AG04449 (cell line): ENCODE results near the gene DGKD.

Experiments used
- CTCF ChIA-PET: fragments of 350-600 bp; formaldehyde crosslinking; extraction: SDS; loops from one replicate; lab custom pipeline; 2021; ENCODE audit warnings: antibody characterized with exemption; lab: Yijun Ruan, JAX
- POLR2A ChIA-PET: fragments of 400-600, 350-600 bp; formaldehyde crosslinking; extraction: SDS; loops from one replicate; lab custom pipeline; 2020; ENCODE audit warnings: antibody characterized with exemption, inconsistent platforms; lab: Yijun Ruan, JAX
- DNase-seq: peaks from one replicate; pipeline ENCODE4 v3.0.0-alpha.2; 2010; ENCODE audit warnings: low read depth, low spot score
- H3K4me3 ChIP-seq: 2 replicates; pipeline ENCODE4 v1.5.1; 2011; ENCODE audit warnings: low read depth, mild to moderate bottlenecking, control low read depth, low read length
- TF ChIP-seq, protein P1 (sequence below): IDR thresholded peaks from one replicate; pipeline ENCODE4 v1.5.1; 2011; ENCODE audit warnings: mild to moderate bottlenecking, moderate library complexity, low read length, control low read depth, inconsistent platforms; ENCODE audit not compliant: insufficient read depth; ENCODE audit errors: missing control alignments

The DGKD gene

GRCh38 chr2:233418052-233418760, 63.9 kb downstream of the DGKD start:
- TF ChIP-seq, protein P1, sequence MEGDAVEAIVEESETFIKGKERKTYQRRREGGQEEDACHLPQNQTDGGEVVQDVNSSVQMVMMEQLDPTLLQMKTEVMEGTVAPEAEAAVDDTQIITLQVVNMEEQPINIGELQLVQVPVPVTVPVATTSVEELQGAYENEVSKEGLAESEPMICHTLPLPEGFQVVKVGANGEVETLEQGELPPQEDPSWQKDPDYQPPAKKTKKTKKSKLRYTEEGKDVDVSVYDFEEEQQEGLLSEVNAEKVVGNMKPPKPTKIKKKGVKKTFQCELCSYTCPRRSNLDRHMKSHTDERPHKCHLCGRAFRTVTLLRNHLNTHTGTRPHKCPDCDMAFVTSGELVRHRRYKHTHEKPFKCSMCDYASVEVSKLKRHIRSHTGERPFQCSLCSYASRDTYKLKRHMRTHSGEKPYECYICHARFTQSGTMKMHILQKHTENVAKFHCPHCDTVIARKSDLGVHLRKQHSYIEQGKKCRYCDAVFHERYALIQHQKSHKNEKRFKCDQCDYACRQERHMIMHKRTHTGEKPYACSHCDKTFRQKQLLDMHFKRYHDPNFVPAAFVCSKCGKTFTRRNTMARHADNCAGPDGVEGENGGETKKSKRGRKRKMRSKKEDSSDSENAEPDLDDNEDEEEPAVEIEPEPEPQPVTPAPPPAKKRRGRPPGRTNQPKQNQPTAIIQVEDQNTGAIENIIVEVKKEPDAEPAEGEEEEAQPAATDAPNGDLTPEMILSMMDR: no peak
- POLR2A ChIA-PET: no interaction called here
- CTCF ChIA-PET: interaction anchor here (1.3 to 1.5 kb wide), 5 partner anchors 11 to 25 kb away, joined by 3 to 8 read pairs (median 6); no protein-coding TSS in a partner anchor
- no peak for DNase-seq
- H3K4me3 ChIP-seq: no peak overlapping the region

- no peak overlapping the region for H3K4me3 ChIP-seq
- CTCF ChIA-PET: interaction anchor here (0.6 to 1.5 kb wide), 6 partner anchors 11 to 24 kb away, joined by 3 to 8 read pairs (median 5); no protein-coding TSS in a partner anchor
- no peak for DNase-seq
- POLR2A ChIA-PET: no interaction called here
- TF ChIP-seq, protein P1: no peak
Observed at GRCh38 chr2:233418761-233419546, 64.7 kb downstream of the DGKD start.

DNA sequence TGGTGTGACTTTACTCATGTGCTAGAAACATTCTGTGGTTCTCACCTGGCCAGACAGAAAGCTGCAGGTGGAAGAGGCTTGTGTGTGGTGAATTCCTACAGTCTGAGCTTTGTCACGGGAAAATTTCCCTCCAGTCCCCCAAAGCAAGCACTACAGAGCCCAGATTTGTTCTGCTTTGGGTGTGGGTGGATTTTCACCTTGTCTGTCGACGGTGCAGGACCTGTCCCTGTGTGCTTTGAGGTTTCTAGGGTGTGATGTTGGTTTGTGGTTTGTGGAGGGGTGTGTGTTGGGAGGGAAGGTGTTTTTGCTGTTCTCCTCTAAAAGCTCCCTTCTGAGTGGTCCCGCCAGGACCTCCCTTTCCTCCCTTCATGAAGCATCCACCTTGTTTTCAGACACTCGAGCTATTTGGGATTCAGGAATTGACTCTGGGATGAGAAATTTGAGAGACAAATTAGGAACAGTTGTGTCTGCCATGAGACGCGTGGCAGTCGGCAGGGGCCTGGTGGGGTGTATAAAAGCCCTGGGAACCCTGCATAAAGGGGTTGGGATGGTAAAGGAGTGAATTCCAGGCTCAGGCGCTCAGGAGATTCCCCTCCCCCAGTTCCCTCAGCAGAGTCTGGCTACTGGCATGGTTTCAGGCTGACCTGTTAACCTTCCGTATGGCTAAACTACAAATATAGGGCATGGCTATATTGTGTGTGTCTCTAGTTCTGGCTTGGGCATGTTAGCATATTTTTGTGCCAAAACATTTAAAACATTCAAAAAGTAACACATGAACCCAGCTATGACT, 65.5 kb downstream of the DGKD start:
- DNase-seq: no peak
- TF ChIP-seq, protein P1: no peak
- CTCF ChIA-PET: interaction anchor here (0.6 to 1.3 kb wide), 3 partner anchors 14 to 17 kb away, joined by 3 to 4 read pairs (median 4); no protein-coding TSS in a partner anchor
- POLR2A ChIA-PET: no interaction called here
- no peak overlapping the region for H3K4me3 ChIP-seq

DNA sequence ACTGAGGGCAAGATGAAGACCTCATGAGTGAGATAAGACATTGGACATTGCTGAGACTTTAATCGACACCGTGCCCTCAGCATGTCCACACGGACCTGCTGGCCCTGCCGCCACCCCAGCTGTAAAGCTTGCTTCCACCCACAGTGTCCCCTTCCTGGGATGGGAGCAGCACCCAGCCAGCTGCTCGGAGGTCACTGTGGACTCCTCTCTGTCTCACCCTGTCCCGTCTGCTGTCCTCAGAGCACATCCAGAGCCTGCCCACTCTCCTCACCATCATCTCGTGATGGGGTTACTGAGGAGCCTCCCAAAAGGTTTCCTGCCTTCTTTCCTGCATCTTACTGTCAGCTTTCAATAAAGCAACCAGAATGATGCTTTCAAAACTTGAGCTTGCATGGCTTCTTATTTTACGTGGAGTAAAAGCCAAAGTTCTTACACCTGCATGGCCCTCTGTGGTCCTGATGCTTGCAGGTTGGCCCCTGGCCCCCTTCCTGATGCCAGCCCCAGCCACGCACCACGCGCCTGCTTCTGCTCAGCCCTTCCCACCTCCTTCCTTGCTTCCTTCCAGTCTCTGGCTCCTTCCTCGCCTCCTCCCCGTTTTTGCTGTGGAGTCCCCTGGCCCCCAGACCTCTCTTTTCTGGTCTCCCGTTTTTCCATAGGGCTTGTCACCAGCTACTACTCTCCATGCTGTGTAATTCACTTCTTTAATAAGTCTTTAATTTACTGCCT, 67.0 kb downstream of the DGKD start:
- no peak overlapping the region for H3K4me3 ChIP-seq
- no peak for DNase-seq
- POLR2A ChIA-PET: no interaction called here
- TF ChIP-seq, protein P1: no peak
- CTCF ChIA-PET: interaction anchor here (1.3 to 1.4 kb wide), 2 partner anchors 23 to 67 kb away, joined by 3 to 5 read pairs; no protein-coding TSS in a partner anchor

DNA sequence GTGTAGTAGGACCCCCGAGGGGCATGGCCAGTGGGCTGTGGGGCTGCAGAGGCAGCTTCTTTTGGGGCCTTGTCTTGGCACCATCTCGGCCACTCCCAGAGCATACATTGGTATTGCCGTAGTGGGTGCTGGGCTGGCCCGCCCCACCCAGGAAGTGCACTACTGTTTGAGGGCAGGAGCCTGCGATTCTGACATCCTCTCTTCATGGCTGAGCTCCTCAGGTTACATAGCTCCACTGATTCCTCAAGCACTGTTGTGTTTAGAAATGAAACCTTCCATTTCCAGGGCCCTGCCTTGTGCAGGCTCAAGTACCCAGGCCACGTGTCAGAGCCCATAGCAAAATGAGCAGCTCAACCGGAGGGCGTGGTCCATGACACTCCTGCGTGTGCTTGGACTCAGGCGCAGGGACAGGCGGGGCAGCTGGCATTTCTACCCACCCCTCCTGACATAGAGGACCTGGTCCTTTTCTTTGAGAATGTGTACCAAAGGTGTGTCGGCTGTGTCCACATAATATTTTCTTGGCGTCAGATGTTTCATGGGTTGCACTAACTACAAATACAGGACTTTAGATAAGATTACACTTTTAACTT, 67.9 kb downstream of the DGKD start:
- no peak overlapping the region for H3K4me3 ChIP-seq
- CTCF ChIA-PET: interaction anchor here (1.3 to 1.5 kb wide), 3 partner anchors 22 to 68 kb away, joined by 3 to 5 read pairs (median 3); no protein-coding TSS in a partner anchor
- DNase-seq: no peak
- TF ChIP-seq, protein P1: no peak
- POLR2A ChIA-PET: no interaction called here
